K562 (cell line): Measurements from ENCODE around the gene CFAP53. TPM values are rescaled to one million over a fixed set of nuclear protein-coding genes. Genes with fewer than 3 reads are reported as not detected.

ENCODE experiments used
- ATAC-seq: fragments of 200-7000 bp; cut with Tn5 transposase; 3 replicates; pipeline ENCODE4 v1.9.1; 2020; ENCODE audit warnings: moderate library complexity
- BruUV-seq: library from RNA; stranded (reverse); fragments of 400-500 nt; replicated peaks from 2 replicates; lab custom pipeline; 2021; lab: Mats Ljungman, UMichigan
- CTCF ChIA-PET: fragments of 300-600 bp; formaldehyde crosslinking; extraction: SDS; loops from one replicate; lab custom pipeline; 2021; ENCODE audit warnings: low intra/inter-chr PET ratio; lab: Yijun Ruan, JAX
- POLR2A ChIA-PET: fragments of 300-600, 350-650 bp; sonication (Branson Sonifier 250); formaldehyde crosslinking; extraction: SDS; loops from one replicate; lab custom pipeline; 2021; ENCODE audit warnings: antibody characterized with exemption, inconsistent platforms; lab: Yijun Ruan, JAX
- DNase-seq, 4 experiments: peaks; one replicate each; pipeline versions ENCODE4 v3.0.0 to v3.0.0-alpha.2; 2011 to 2018; ENCODE audit warnings: low spot score in 3 of 4, mixed read lengths in 3 of 4; ENCODE audit errors: extremely low read depth in 1 of 4
- FAIRE-seq: peaks from 2 replicates; lab custom pipeline; 2011; peaks lifted over from hg19 to GRCh38; lab: Jason Lieb, UNC
- H2AFZ ChIP-seq: 2 replicates; pipeline ENCODE4 v1.6.0; 2011; ENCODE audit warnings: low read depth, low read length, control low read depth, inconsistent platforms
- H3K27ac ChIP-seq: fragments of 200-600 bp; 3 replicates; pipeline ENCODE4 v1.8.0; 2011; ENCODE audit warnings: low read depth, mild to moderate bottlenecking, control low read depth, inconsistent platforms, low read length, moderate library complexity, mixed read lengths; ENCODE audit errors: extremely low read depth
- H3K27me3 ChIP-seq, 2 experiments: fragments of 300-600 bp in 1 of 2; 2 replicates in 1 of 2; 3 replicates in 1 of 2; pipeline versions ENCODE4 v1.6.0 to v1.8.0; 2011; ENCODE audit warnings: inconsistent platforms in 2 of 2, low read length in 2 of 2, mild to moderate bottlenecking in 1 of 2, mixed read lengths in 1 of 2, moderate library complexity in 1 of 2; ENCODE audit not compliant: control insufficient read depth in 2 of 2, insufficient read depth in 2 of 2
- H3K36me3 ChIP-seq: fragments of 300-600 bp; 3 replicates; pipeline ENCODE4 v1.8.0; 2011; ENCODE audit warnings: mild to moderate bottlenecking, low read length, inconsistent platforms; ENCODE audit not compliant: control insufficient read depth, insufficient read depth
- H3K4me1 ChIP-seq, 2 experiments: fragments of 200-600 bp in 1 of 2; replicated peaks in 1 of 2; 2 replicates in 1 of 2; 3 replicates in 1 of 2; pipeline versions ENCODE4 v1.5.1 to v1.8.0; 2011; ENCODE audit warnings: inconsistent platforms in 2 of 2, low read length in 2 of 2, mild to moderate bottlenecking in 1 of 2, mixed read lengths in 1 of 2, moderate library complexity in 1 of 2; ENCODE audit not compliant: control insufficient read depth in 2 of 2, insufficient read depth in 2 of 2
- H3K4me2 ChIP-seq: 2 replicates; pipeline ENCODE4 v1.6.1; 2011; ENCODE audit warnings: low read length, control low read depth, inconsistent platforms, mixed read lengths; ENCODE audit not compliant: insufficient read depth
- H3K4me3 ChIP-seq: fragments of 200-600 bp; sonication (generic), shearing (Covaris generic); 2 replicates; pipeline ENCODE4 v1.5.1; 2016; ENCODE audit warnings: control low read depth, inconsistent platforms
- H3K79me2 ChIP-seq: fragments of 200-600 bp; 3 replicates; pipeline ENCODE4 v1.8.0; 2011; ENCODE audit warnings: low read length, inconsistent platforms; ENCODE audit not compliant: control insufficient read depth, insufficient read depth
- H3K9ac ChIP-seq, 2 experiments: 2 replicates each; pipeline versions ENCODE4 v1.6.0 to v1.6.1; 2011; ENCODE audit warnings: low read depth in 2 of 2, low read length in 2 of 2, control low read depth in 1 of 2, inconsistent platforms in 1 of 2, mild to moderate bottlenecking in 1 of 2, mixed read lengths in 1 of 2; ENCODE audit not compliant: insufficient read depth in 1 of 2
- H3K9me1 ChIP-seq: one replicate; pipeline ENCODE4 v1.6.0; 2011; ENCODE audit warnings: inconsistent platforms, mild to moderate bottlenecking, low read length, moderate library complexity; ENCODE audit not compliant: control insufficient read depth, insufficient read depth
- H3K9me3 ChIP-seq: replicated peaks from 2 replicates; pipeline ENCODE4 v1.5.1; 2011; ENCODE audit warnings: low read depth, low read length, inconsistent platforms; ENCODE audit not compliant: control insufficient read depth, insufficient read depth
- H4K20me1 ChIP-seq: replicated peaks from 2 replicates; pipeline ENCODE4 v1.6.1; 2011; ENCODE audit warnings: low read length, inconsistent platforms, mixed read lengths; ENCODE audit not compliant: control insufficient read depth, insufficient read depth
- CEBPG ChIP-seq, 3 experiments: fragments of 200-800 bp in 1 of 3; sonication (Bioruptor generic) in 1 of 3; sonication (generic) in 1 of 3; formaldehyde crosslinking in 1 of 3; IDR thresholded peaks in 2 of 3; conservative IDR thresholded peaks in 1 of 3; 2 replicates each; pipeline versions ENCODE4 v1.6.1 to v1.8.0; 2016 to 2022; ENCODE audit warnings: missing compliant biosample characterization in 2 of 3, missing genetic modification characterization in 2 of 3, mild to moderate bottlenecking in 1 of 3, missing genetic modification reagents in 1 of 3
- DACH1 ChIP-seq: fragments of 450-650 bp; IDR thresholded peaks from 2 replicates; pipeline ENCODE4 v1.6.1; 2018; ENCODE audit not compliant: partially characterized antibody
- HOXB6 ChIP-seq: fragments of 250-450 bp; sonication (Bioruptor Pico); IDR thresholded peaks from 2 replicates; pipeline ENCODE4 v1.5.1; 2022; ENCODE audit warnings: mild to moderate bottlenecking, borderline replicate concordance
- NFIC ChIP-seq: fragments of 450-650 bp; IDR thresholded peaks from 2 replicates; pipeline ENCODE4 v1.6.1; 2017; ENCODE audit warnings: mild to moderate bottlenecking, inconsistent platforms
- YY1 ChIP-seq, 3 experiments: IDR thresholded peaks; 2 replicates each; pipeline ENCODE4 v1.6.1; 2011; ENCODE audit warnings: low read length in 2 of 3, mild to moderate bottlenecking in 2 of 3, moderate library complexity in 2 of 3, borderline replicate concordance in 1 of 3, control low read depth in 1 of 3, low read depth in 1 of 3; ENCODE audit not compliant: insufficient read depth in 3 of 3, insufficient replicate concordance in 2 of 3, control insufficient read depth in 1 of 3, insufficient read length in 1 of 3; ENCODE audit errors: extremely low read depth in 1 of 3
- ZFP30 ChIP-seq: fragments of 250-450 bp; sonication (Bioruptor Pico); IDR thresholded peaks from 2 replicates; pipeline ENCODE4 v1.8.0; 2022; ENCODE audit warnings: moderate library complexity, mild to moderate bottlenecking, inconsistent platforms, borderline replicate concordance
- WGBS: fragments of 100-300 bp; shearing (Covaris generic); methylation state at CpG from one replicate; pipeline ENCODE4 v1.1.6; 2016; ENCODE audit warnings: low coverage, mixed read lengths; ENCODE audit not compliant: insufficient coverage; ENCODE audit errors: missing lambda C conversion rate; 5-methylcytosine and 5-hydroxymethylcytosine counted together
- in situ Hi-C: fragments of 300-500 bp; cut with MboI; formaldehyde crosslinking; loops from 4 replicates; pipeline ENCODE4 v1.15.0; 2018; ENCODE audit warnings: inconsistent platforms, mixed read lengths
- intact Hi-C: fragments of 100-400 bp; cut with micrococcal nuclease; formaldehyde crosslinking; loops from 2 replicates; pipeline ENCODE4 v1.14.2; 2022
- polyA plus RNA-seq, 8 experiments: library from polyadenylated mRNA; depleted of rRNA in 4 of 8; stranded (reverse) in 5 of 8; unstranded in 3 of 8; fragments of >200 nt; fragmentation: Nextera tagmentation in 2 of 8; fragmentation: Illumina TruSeq in 1 of 8; extraction: Ambion mirVana in 2 of 8; extraction: Trizol in 1 of 8; gene quantifications; 2 replicates each; pipeline versions ENCODE4 v1.2.1 to v1.2.3, GENCODE V29; 2011 to 2014; ENCODE audit warnings: inconsistent platforms in 1 of 8, missing spikeins in 1 of 8
- total RNA-seq, 7 experiments: library from RNA; depleted of rRNA in 6 of 7; stranded (reverse); fragments of >200 nt in 6 of 7; fragmentation: Illumina TruSeq in 2 of 7; extraction: Trizol in 2 of 7; gene quantifications; 2 replicates each; pipeline versions ENCODE4 v1.2.1 to v1.2.3, GENCODE V29; 2011 to 2021; ENCODE audit warnings: low replicate concordance in 1 of 7
- TF ChIP-seq, protein P1 (sequence below): fragments of 450-650 bp; IDR thresholded peaks from 2 replicates; pipeline ENCODE4 v1.6.1; 2017; ENCODE audit warnings: mild to moderate bottlenecking, moderate library complexity
- TF ChIP-seq, protein P2 (sequence below): fragments of 250-450 bp; sonication (Bioruptor Pico); IDR thresholded peaks from 2 replicates; pipeline ENCODE4 v1.9.0; 2021; ENCODE audit warnings: mild to moderate bottlenecking, inconsistent platforms

Gene CFAP53
- total and polyA plus RNA-seq, 9 of the 15 experiments (the other 6 are each of a cell fraction or from before 2014, with no cell fraction given) = 0.21 to 1.9 (median 1.2) TPM

DNA sequence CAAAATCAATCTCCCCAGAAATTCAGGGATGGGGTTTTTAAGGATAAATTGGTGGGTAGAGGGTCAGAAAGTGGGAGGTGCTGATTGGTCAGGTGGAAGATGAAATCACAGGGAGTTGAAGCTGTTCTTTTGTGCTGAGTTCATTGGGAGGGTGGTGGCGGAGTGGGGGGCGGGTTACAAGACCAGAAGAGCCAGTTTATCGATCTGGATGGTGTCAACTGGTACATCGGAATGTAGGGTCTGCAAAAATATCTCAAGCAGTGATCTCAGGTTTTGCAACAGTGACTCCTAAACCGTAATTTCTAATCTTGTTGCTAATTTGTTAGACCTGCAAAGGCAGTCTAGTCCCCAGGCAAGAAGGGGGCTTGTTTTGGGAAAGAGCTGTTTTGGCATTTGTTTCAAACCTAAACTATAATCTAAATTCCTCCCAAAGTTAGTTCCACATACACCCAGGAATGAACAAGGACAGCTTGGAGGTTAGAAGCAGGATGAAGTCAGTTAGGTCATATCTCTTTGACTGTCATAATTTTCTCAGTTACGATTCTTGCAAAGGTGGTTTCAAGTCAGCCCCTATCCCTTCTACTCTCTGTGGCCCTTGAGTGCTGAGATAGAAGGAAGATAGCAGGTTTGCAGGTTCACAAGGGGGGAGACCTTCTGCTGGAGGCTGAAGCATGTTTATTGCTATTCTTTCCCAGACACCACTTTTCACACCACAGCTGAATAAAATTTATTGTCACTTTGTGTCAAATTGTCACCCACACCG lies 33.5 kb upstream of the CFAP53 start:
- FAIRE-seq (no peak), DNase-seq (no peak), ATAC-seq (no peak)
- no peaks in the 10 kb centered on the region for H4K20me1 ChIP-seq
- in situ Hi-C loops = no loop called here
- no peaks in the 10 kb centered on the region for H3K79me2 ChIP-seq
- no peak overlapping the region for H3K27ac ChIP-seq
- peaks cover 3 to 6% of the 10 kb centered on the region in 2 experiments; a peak in 2 of 5 replicates for H3K4me1 ChIP-seq
- H2AFZ ChIP-seq = peak overlapping the region; percentile 7; the same call in 1 of the 2 replicates
- no peak overlapping the region for H3K4me3 ChIP-seq
- H3K9ac ChIP-seq = no peak overlapping the region
- WGBS = 25% methylated on average over 7 of the region's 7 CpGs
- no TSS peak for BruUV-seq
- TF ChIP-seq ZFP30 = no peak
- TF ChIP-seq HOXB6 = no peak
- no peaks in the 10 kb centered on the region for H3K27me3 ChIP-seq
- H3K36me3 ChIP-seq = no peaks in the 10 kb centered on the region
- POLR2A ChIA-PET = no interaction called here
- intact Hi-C loops = no loop called here
- CTCF ChIA-PET = no interaction called here
- no peaks in the 10 kb centered on the region; the same call in 1 of the 2 replicates for H3K9me3 ChIP-seq
- H3K4me2 ChIP-seq = no peak overlapping the region
- no peaks in the 10 kb centered on the region for H3K9me1 ChIP-seq

DNA sequence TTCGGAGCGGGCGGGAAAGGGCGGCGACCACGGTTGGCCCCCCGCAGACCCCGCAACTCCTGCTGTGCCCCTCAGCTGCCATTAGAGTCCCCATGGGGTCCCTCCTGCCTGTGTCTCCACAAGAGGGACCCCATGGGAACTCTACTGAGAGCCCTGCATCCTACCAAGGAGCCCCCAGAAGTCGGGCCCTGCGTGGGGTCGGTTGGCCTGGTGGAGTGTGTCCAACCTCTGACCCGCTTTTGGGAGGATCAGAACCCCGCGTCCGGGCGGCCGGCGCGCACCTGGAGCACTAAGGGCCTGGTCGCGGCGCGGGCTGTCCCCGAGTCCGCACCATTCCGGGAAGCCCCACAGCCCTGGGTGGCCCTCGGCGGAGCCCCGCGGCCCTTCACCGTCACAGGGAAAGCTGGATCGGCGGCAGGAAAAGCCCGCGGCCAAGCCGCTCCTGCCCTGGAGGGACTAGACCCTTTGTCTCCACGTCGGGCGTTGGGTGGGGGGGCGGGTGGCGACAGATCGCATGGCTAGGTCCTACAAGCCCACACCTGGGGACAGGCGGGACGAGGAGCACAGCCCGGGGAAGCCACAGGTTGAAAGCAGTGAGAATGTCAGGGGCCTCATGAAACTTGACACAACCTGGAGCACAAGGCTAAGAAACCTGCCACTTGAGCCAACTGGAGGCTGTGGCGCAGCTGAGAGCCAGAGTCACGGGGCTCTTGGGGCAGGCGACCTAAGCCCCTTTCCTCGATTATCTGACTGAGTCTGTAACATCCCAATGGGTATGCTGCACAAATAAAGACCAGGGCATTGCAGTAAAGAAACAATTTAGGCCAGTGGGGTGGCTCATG lies 32.4 kb upstream of the CFAP53 start:
- DNase-seq (no peak), ATAC-seq (no peak), FAIRE-seq (no peak)
- no TSS peak for BruUV-seq
- Histone ChIP-seq H3K36me3 (no peaks in the 10 kb centered on the region), H4K20me1 (no peaks in the 10 kb centered on the region), H3K4me1 (peaks cover 3 to 6% of the 10 kb centered on the region in 2 experiments; a peak in 2 of 5 replicates), H3K9me1 (no peaks in the 10 kb centered on the region), H3K27ac (no peak overlapping the region), H3K9ac (no peak overlapping the region), H3K27me3 (no peaks in the 10 kb centered on the region), H3K4me2 (no peak overlapping the region), H2AFZ (no peak overlapping the region), H3K4me3 (no peak overlapping the region), H3K79me2 (no peaks in the 10 kb centered on the region), H3K9me3 (no peaks in the 10 kb centered on the region)
- in situ Hi-C loops (no loop called here), intact Hi-C loops (no loop called here)
- ChIA-PET CTCF (no interaction called here), POLR2A (no interaction called here)
- WGBS = 81% methylated on average over 15 of the region's 49 CpGs
- TF ChIP-seq DACH1 (no peak), CEBPG (CRISPR knock-in tag; IDR thresholded peaks at IDR 0.05) (no peak), CEBPG (tag; conservative IDR thresholded peaks at IDR 0.05 in 1 of 2, IDR thresholded peaks at IDR 0.05 in 1 of 2) (no peak), YY1 (IDR thresholded peaks at IDR 0.05; ENCODE audit: borderline replicate concordance in 1 of 3, control insufficient read depth in 1 of 3, extremely low read depth in 1 of 3, insufficient read depth in 3 of 3, insufficient read length in 1 of 3, insufficient replicate concordance in 2 of 3, low read depth in 1 of 3, low read length in 2 of 3) (no peak), NFIC (no peak)
- TF ChIP-seq, protein P1, sequence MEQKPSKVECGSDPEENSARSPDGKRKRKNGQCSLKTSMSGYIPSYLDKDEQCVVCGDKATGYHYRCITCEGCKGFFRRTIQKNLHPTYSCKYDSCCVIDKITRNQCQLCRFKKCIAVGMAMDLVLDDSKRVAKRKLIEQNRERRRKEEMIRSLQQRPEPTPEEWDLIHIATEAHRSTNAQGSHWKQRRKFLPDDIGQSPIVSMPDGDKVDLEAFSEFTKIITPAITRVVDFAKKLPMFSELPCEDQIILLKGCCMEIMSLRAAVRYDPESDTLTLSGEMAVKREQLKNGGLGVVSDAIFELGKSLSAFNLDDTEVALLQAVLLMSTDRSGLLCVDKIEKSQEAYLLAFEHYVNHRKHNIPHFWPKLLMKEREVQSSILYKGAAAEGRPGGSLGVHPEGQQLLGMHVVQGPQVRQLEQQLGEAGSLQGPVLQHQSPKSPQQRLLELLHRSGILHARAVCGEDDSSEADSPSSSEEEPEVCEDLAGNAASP = no peak
- TF ChIP-seq, protein P2, sequence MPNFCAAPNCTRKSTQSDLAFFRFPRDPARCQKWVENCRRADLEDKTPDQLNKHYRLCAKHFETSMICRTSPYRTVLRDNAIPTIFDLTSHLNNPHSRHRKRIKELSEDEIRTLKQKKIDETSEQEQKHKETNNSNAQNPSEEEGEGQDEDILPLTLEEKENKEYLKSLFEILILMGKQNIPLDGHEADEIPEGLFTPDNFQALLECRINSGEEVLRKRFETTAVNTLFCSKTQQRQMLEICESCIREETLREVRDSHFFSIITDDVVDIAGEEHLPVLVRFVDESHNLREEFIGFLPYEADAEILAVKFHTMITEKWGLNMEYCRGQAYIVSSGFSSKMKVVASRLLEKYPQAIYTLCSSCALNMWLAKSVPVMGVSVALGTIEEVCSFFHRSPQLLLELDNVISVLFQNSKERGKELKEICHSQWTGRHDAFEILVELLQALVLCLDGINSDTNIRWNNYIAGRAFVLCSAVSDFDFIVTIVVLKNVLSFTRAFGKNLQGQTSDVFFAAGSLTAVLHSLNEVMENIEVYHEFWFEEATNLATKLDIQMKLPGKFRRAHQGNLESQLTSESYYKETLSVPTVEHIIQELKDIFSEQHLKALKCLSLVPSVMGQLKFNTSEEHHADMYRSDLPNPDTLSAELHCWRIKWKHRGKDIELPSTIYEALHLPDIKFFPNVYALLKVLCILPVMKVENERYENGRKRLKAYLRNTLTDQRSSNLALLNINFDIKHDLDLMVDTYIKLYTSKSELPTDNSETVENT (CRISPR knock-in tag) = no peak
